Fibroblast of lung (primary cell): ENCODE data around the gene MS4A13.

ENCODE experiments used
- EZH2 ChIP-seq: IDR thresholded peaks from 2 replicates; pipeline ENCODE4 v1.5.1; 2012; ENCODE audit warnings: low read length, control low read depth, mild to moderate bottlenecking; ENCODE audit errors: missing control alignments
- TF ChIP-seq, protein P1 (sequence below), 2 donors: IDR thresholded peaks in 1 of 2; conservative IDR thresholded peaks in 1 of 2; 1 replicate in 1 of 2; 2 replicates in 1 of 2; pipeline ENCODE4 v1.5.1; 2011 to 2012; ENCODE audit warnings: low read length in 2 of 2, control low read depth in 1 of 2, inconsistent platforms in 1 of 2, low read depth in 1 of 2, mild to moderate bottlenecking in 1 of 2

- TF ChIP-seq, protein P1, sequence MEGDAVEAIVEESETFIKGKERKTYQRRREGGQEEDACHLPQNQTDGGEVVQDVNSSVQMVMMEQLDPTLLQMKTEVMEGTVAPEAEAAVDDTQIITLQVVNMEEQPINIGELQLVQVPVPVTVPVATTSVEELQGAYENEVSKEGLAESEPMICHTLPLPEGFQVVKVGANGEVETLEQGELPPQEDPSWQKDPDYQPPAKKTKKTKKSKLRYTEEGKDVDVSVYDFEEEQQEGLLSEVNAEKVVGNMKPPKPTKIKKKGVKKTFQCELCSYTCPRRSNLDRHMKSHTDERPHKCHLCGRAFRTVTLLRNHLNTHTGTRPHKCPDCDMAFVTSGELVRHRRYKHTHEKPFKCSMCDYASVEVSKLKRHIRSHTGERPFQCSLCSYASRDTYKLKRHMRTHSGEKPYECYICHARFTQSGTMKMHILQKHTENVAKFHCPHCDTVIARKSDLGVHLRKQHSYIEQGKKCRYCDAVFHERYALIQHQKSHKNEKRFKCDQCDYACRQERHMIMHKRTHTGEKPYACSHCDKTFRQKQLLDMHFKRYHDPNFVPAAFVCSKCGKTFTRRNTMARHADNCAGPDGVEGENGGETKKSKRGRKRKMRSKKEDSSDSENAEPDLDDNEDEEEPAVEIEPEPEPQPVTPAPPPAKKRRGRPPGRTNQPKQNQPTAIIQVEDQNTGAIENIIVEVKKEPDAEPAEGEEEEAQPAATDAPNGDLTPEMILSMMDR (conservative IDR thresholded peaks at IDR 0.05 in 1 of 2, IDR thresholded peaks at IDR 0.05 in 1 of 2; ENCODE audit: low read depth in 1 of 2, low read length in 2 of 2), result no peak
- no peak for TF ChIP-seq EZH2
Observed at GRCh38 chr11:60512651-60513225, 2.5 kb upstream of the MS4A13 start.
